Measurements from ENCODE around the gene GPC5.

The GPC5 gene

DNA sequence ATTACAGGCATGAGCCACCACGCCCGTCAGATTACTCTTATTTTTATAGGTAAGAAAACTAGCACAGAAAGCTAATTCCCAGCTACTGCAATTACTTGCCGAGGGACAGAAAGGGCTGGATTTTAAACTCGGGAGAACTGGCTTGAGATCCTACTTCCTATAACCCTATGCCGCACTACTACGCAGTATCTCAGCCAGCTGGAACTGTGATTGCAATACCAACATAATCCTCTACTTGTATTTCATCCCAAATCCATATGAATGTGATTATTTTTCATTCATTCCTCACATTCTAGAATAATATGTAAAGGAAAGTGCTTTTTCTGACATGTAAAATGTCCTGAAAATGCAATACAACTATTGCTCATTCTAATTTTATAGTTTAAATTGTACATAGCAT is 1054.4 kb downstream of the GPC5 start:
- no peaks in the 10 kb centered on the region for H3K36me3 ChIP-seq (ENCODE audit: insufficient read depth, low read length)
- no peak overlapping the region for H2AFZ ChIP-seq (ENCODE audit: low read length)
- H3K4me2 ChIP-seq (ENCODE audit: low read length): no peak overlapping the region
- H3K9ac ChIP-seq (ENCODE audit: low read length): no peak overlapping the region
- H3F3A ChIP-seq (ENCODE audit: insufficient read depth, low read length): no peaks in the 10 kb centered on the region
- no peaks in the 10 kb centered on the region for H3K9me3 ChIP-seq (ENCODE audit: low read length)
- no peaks in the 10 kb centered on the region for H3K79me2 ChIP-seq (ENCODE audit: insufficient read depth, low read length)
- H3K4me1 ChIP-seq (ENCODE audit: insufficient read depth, low read length, severe bottlenecking): no peaks in the 10 kb centered on the region
- H4K20me1 ChIP-seq (ENCODE audit: insufficient read depth, low read length): no peaks in the 10 kb centered on the region
- no peak overlapping the region for H3K4me3 ChIP-seq (ENCODE audit: low read depth, low read length, poor library complexity, severe bottlenecking)
- no peak for TF ChIP-seq EZH2 (IDR thresholded peaks at IDR 0.05; ENCODE audit: borderline replicate concordance, low read length)
- TF ChIP-seq, protein P1, sequence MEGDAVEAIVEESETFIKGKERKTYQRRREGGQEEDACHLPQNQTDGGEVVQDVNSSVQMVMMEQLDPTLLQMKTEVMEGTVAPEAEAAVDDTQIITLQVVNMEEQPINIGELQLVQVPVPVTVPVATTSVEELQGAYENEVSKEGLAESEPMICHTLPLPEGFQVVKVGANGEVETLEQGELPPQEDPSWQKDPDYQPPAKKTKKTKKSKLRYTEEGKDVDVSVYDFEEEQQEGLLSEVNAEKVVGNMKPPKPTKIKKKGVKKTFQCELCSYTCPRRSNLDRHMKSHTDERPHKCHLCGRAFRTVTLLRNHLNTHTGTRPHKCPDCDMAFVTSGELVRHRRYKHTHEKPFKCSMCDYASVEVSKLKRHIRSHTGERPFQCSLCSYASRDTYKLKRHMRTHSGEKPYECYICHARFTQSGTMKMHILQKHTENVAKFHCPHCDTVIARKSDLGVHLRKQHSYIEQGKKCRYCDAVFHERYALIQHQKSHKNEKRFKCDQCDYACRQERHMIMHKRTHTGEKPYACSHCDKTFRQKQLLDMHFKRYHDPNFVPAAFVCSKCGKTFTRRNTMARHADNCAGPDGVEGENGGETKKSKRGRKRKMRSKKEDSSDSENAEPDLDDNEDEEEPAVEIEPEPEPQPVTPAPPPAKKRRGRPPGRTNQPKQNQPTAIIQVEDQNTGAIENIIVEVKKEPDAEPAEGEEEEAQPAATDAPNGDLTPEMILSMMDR (IDR thresholded peaks at IDR 0.05; ENCODE audit: low read length): no peak
- no peaks in the 10 kb centered on the region for H3K27me3 ChIP-seq (ENCODE audit: insufficient read depth, low read length)
- H3K27ac ChIP-seq (ENCODE audit: low read depth, low read length, poor library complexity, severe bottlenecking): no peak overlapping the region
- H3K9me2 ChIP-seq (ENCODE audit: low read depth, low read length): no peaks in the 10 kb centered on the region

DNA sequence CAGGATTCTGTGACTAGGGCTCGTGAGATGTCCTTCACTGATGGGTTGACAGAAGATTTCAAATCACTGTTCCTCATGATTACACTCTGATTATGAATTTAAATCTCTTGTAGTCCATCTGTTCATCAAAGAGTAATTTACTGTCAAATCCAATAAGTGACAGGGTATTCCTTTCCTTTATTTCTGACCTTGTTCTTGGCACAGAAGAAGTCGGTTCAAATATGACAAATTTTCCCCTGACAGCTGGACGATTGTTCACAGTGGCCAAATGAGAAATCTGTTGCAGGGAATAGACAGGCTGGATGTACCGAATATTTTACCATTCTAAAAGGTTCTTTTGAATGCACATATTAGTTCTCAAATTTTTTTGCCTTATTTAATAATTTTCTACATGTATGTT is 1060.9 kb downstream of the GPC5 start:
- Histone ChIP-seq H3K27me3 (ENCODE audit: insufficient read depth, low read length) (no peaks in the 10 kb centered on the region), H3K9me2 (ENCODE audit: low read depth, low read length) (no peaks in the 10 kb centered on the region), H3K4me2 (ENCODE audit: low read length) (no peak overlapping the region), H3K9me3 (ENCODE audit: low read length) (no peaks in the 10 kb centered on the region), H3K36me3 (ENCODE audit: insufficient read depth, low read length) (no peaks in the 10 kb centered on the region), H3K4me1 (ENCODE audit: insufficient read depth, low read length, severe bottlenecking) (no peaks in the 10 kb centered on the region), H4K20me1 (ENCODE audit: insufficient read depth, low read length) (no peaks in the 10 kb centered on the region), H3K4me3 (ENCODE audit: low read depth, low read length, poor library complexity, severe bottlenecking) (no peak overlapping the region), H3K79me2 (ENCODE audit: insufficient read depth, low read length) (no peaks in the 10 kb centered on the region), H3F3A (ENCODE audit: insufficient read depth, low read length) (no peaks in the 10 kb centered on the region), H3K9ac (ENCODE audit: low read length) (no peak overlapping the region), H3K27ac (ENCODE audit: low read depth, low read length, poor library complexity, severe bottlenecking) (no peak overlapping the region), H2AFZ (ENCODE audit: low read length) (no peak overlapping the region)
- TF ChIP-seq, protein P1 (IDR thresholded peaks at IDR 0.05; ENCODE audit: low read length): no peak
- no peak for TF ChIP-seq EZH2 (IDR thresholded peaks at IDR 0.05; ENCODE audit: borderline replicate concordance, low read length)

DNA sequence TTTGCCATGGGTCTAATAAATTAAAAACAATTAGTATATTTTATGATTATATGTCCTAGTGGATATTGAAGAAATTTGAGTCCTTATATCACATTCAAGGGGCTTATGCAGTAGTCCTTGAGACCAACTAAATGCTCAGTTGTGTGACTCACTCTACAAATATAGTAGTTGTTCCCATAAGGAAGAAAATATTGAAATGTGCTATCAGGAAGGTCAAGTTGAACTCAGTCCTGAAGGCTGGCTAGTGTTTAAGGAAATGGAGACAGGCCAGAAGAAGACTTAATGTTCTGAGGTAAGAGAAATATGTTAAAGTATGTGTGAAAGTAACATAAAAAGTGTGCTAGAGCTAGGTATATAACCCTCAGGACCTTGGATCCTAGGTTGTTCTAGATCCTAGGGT is 1062.1 kb downstream of the GPC5 start:
- Histone ChIP-seq H3K9me3 (ENCODE audit: low read length) (no peaks in the 10 kb centered on the region), H3K27me3 (ENCODE audit: insufficient read depth, low read length) (no peaks in the 10 kb centered on the region), H3K36me3 (ENCODE audit: insufficient read depth, low read length) (no peaks in the 10 kb centered on the region), H3K79me2 (ENCODE audit: insufficient read depth, low read length) (no peaks in the 10 kb centered on the region), H3K9me2 (ENCODE audit: low read depth, low read length) (no peaks in the 10 kb centered on the region), H4K20me1 (ENCODE audit: insufficient read depth, low read length) (no peaks in the 10 kb centered on the region), H2AFZ (ENCODE audit: low read length) (no peak overlapping the region), H3K9ac (ENCODE audit: low read length) (no peak overlapping the region), H3K27ac (ENCODE audit: low read depth, low read length, poor library complexity, severe bottlenecking) (no peak overlapping the region), H3K4me1 (ENCODE audit: insufficient read depth, low read length, severe bottlenecking) (no peaks in the 10 kb centered on the region), H3K4me3 (ENCODE audit: low read depth, low read length, poor library complexity, severe bottlenecking) (no peak overlapping the region), H3F3A (ENCODE audit: insufficient read depth, low read length) (no peaks in the 10 kb centered on the region), H3K4me2 (ENCODE audit: low read length) (no peak overlapping the region)
- TF ChIP-seq, protein P1 (IDR thresholded peaks at IDR 0.05; ENCODE audit: low read length): no peak
- TF ChIP-seq EZH2 (IDR thresholded peaks at IDR 0.05; ENCODE audit: borderline replicate concordance, low read length): no peak

All from OCI-LY1 (cell line).